Spinal cord (tissue), 10 donors: ENCODE measurements around the gene SELENOV. TPM values are rescaled to one million over a fixed set of nuclear protein-coding genes. Genes with fewer than 3 reads are reported as not detected.

ENCODE experiments used
- DNase-seq, 6 donors: peaks; one replicate each; pipeline versions ENCODE4 v3.0.0 to v3.0.0-alpha.2; 2013 to 2015; ENCODE audit warnings: low spot score in 6 of 6, low read depth in 4 of 6
- H3K27ac ChIP-seq: one replicate; pipeline ENCODE4 v1.5.1; 2013; ENCODE audit warnings: low read depth, low read length, control low read depth
- H3K27me3 ChIP-seq: one replicate; pipeline ENCODE4 v1.6.1; 2013; ENCODE audit warnings: low read length; ENCODE audit not compliant: control insufficient read depth, insufficient read depth
- H3K36me3 ChIP-seq: one replicate; pipeline ENCODE4 v1.6.1; 2013; ENCODE audit warnings: low read length; ENCODE audit not compliant: control insufficient read depth, insufficient read depth
- H3K4me1 ChIP-seq: one replicate; pipeline ENCODE4 v1.6.1; 2013; ENCODE audit warnings: low read length; ENCODE audit not compliant: control insufficient read depth, insufficient read depth
- H3K4me3 ChIP-seq: one replicate; pipeline ENCODE4 v1.5.1; 2013; ENCODE audit warnings: low read depth, low read length, control low read depth
- H3K9me3 ChIP-seq: one replicate; pipeline ENCODE4 v1.6.1; 2013; ENCODE audit warnings: low read length; ENCODE audit not compliant: control insufficient read depth, insufficient read depth
- WGBS: methylation state at CpG from one replicate; pipeline ENCODE4 v1.1.5; 2013; ENCODE audit warnings: missing lambda C conversion rate; ENCODE audit not compliant: insufficient coverage; 5-methylcytosine and 5-hydroxymethylcytosine counted together
- polyA plus RNA-seq, 2 donors: library from polyadenylated mRNA; unstranded; fragments of 120-200 nt; gene quantifications; one replicate each; pipeline ENCODE4 v1.2.1, GENCODE V29; 2013; ENCODE audit not compliant: insufficient read length in 2 of 2
- total RNA-seq, 2 donors: library from RNA; depleted of rRNA in 1 of 2; stranded (reverse); fragments of 120-200 nt in 1 of 2; fragments of >200 nt in 1 of 2; gene quantifications; one replicate each; pipeline versions ENCODE4 v1.2.3 to v1.2.4, GENCODE V29; 2013 to 2014
- donor health status: healthy.

SELENOV gene
- total and polyA plus RNA-seq, 4 donors = 0.54 to 1.7 (median 0.77) TPM; not detected in 1

DNA sequence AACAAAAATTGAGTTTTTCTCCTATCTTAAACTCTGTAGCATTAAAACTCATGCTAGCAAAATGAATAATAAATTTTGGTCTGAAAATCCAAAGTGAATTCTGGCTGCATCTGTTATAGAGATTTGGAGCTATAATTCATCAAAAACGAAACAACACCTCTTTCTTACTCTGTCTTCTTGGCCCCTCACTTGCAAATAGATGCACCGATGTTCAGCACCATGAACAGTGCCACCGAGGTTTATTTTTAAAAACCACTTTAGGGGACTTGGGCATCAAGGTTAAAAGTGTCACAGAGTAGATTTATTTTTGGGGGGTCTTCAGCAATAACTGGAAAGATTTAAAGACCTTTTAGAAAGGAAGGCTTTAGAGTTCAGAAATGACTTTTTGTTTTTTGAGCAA lies 51.1 kb downstream of the SELENOV start:
- Histone ChIP-seq H3K27me3 (no peaks in the 10 kb centered on the region), H3K36me3 (no peaks in the 10 kb centered on the region), H3K9me3 (no peaks in the 10 kb centered on the region), H3K27ac (no peak overlapping the region), H3K4me1 (no peaks in the 10 kb centered on the region), H3K4me3 (no peak overlapping the region)
- DNase-seq = no peak
- 60% methylated on average over 1 of the region's 3 CpGs for WGBS

DNA sequence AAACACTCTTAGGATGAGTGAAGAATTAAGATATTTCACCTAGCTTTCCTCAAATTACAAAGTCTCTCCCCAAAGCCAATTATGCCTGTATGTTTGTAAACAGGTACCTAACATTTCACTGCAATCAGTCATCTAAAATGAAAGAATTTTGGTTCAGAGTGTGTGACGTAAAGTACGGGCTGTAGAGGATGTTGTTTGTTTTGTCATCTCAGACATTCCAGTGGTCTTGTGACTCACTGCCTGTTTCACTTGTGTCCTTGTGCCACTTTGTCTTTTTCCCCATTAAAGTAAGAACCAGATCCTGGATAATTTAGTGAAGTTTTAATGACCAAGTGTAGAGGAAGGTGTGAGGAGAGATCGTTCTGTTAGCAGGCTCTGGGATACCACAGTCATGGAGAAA lies 53.7 kb downstream of the SELENOV start:
- Histone ChIP-seq H3K4me1 (no peaks in the 10 kb centered on the region), H3K9me3 (no peaks in the 10 kb centered on the region), H3K4me3 (no peak overlapping the region), H3K36me3 (no peaks in the 10 kb centered on the region), H3K27me3 (no peaks in the 10 kb centered on the region), H3K27ac (no peak overlapping the region)
- WGBS = no CpG with 5 or more reads among the region's 3 CpGs
- no peak for DNase-seq

Other genes starting within 250 kb of the SELENOV start
- not detected for gene IFNL2, start 246.7 kb upstream of the SELENOV start, total RNA-seq
- not detected for gene IFNL2, start 246.7 kb upstream of the SELENOV start, polyA plus RNA-seq
- not detected for gene IFNL1, start 218.7 kb upstream of the SELENOV start, total RNA-seq
- not detected for gene IFNL1, start 218.7 kb upstream of the SELENOV start, polyA plus RNA-seq
- 1 to 10 TPM; 2.2 to 5.3 TPM for gene LRFN1, start 194.3 kb upstream of the SELENOV start, total RNA-seq
- gene LRFN1, start 194.3 kb upstream of the SELENOV start, polyA plus RNA-seq = 10 to 100 TPM; 26.0 to 26.5 TPM
- 10 to 100 TPM; 16.8 to 21.0 TPM for gene GMFG, start 179.1 kb upstream of the SELENOV start, total RNA-seq
- gene GMFG, start 179.1 kb upstream of the SELENOV start, polyA plus RNA-seq = 10 to 100 TPM; 12.5 to 13.2 TPM
- 10 to 100 TPM; 25.8 to 66.2 TPM for gene SAMD4B, start 172.7 kb upstream of the SELENOV start, total RNA-seq
- gene SAMD4B, start 172.7 kb upstream of the SELENOV start, polyA plus RNA-seq = 100 to 1,000 TPM; 129 to 145 TPM
- 10 to 100 TPM; 21.2 to 47.9 TPM for gene PAF1, start 124.0 kb upstream of the SELENOV start, total RNA-seq
- gene PAF1, start 124.0 kb upstream of the SELENOV start, polyA plus RNA-seq = 10 to 100 TPM; 76.2 to 76.8 TPM
- 10 to 100 TPM; 17.8 to 40.3 TPM for gene MED29, start 123.8 kb upstream of the SELENOV start, total RNA-seq
- 10 to 100 TPM; 74.1 to 77.7 TPM for gene MED29, start 123.8 kb upstream of the SELENOV start, polyA plus RNA-seq
- 10 to 100 TPM in 1 of 2 donors, 1 to 10 TPM in 1; 9.8 to 23.7 TPM for gene ZFP36, start 108.3 kb upstream of the SELENOV start, total RNA-seq
- 10 to 100 TPM; 20.7 to 52.8 TPM for gene ZFP36, start 108.3 kb upstream of the SELENOV start, polyA plus RNA-seq
- gene PLEKHG2, start 102.5 kb upstream of the SELENOV start, total RNA-seq = 10 to 100 TPM; 14.2 to 36.9 TPM
- 10 to 100 TPM; 37.5 to 58.2 TPM for gene PLEKHG2, start 102.5 kb upstream of the SELENOV start, polyA plus RNA-seq
- 100 to 1,000 TPM in 1 of 2 donors, 10 to 100 TPM in 1; 32.0 to 159 TPM for gene RPS16, start 79.2 kb upstream of the SELENOV start, total RNA-seq
- gene RPS16, start 79.2 kb upstream of the SELENOV start, polyA plus RNA-seq = 100 to 1,000 TPM; 826 to 921 TPM
- 10 to 100 TPM; 35.9 to 80.9 TPM for gene SUPT5H, start 69.6 kb upstream of the SELENOV start, total RNA-seq
- 100 to 1,000 TPM; 143 to 158 TPM for gene SUPT5H, start 69.6 kb upstream of the SELENOV start, polyA plus RNA-seq
- 10 to 100 TPM; 48.4 to 59.5 TPM for gene TIMM50, start 34.3 kb upstream of the SELENOV start, total RNA-seq
- 100 to 1,000 TPM in 1 of 2 donors, 10 to 100 TPM in 1; 95.5 to 118 TPM for gene TIMM50, start 34.3 kb upstream of the SELENOV start, polyA plus RNA-seq
- 10 to 100 TPM in 1 of 2 donors, 1 to 10 TPM in 1; 8.3 to 16.8 TPM for gene DLL3, start 16.2 kb upstream of the SELENOV start, total RNA-seq
- 10 to 100 TPM; 46.3 to 56.0 TPM for gene DLL3, start 16.2 kb upstream of the SELENOV start, polyA plus RNA-seq
- gene EID2B, start 17.7 kb downstream of the SELENOV start, total RNA-seq = 10 to 100 TPM; 10.5 to 15.6 TPM
- gene EID2B, start 17.7 kb downstream of the SELENOV start, polyA plus RNA-seq = 10 to 100 TPM; 17.6 to 20.2 TPM
- 10 to 100 TPM; 15.8 to 17.1 TPM for gene EID2, start 25.0 kb downstream of the SELENOV start, total RNA-seq
- gene EID2, start 25.0 kb downstream of the SELENOV start, polyA plus RNA-seq = 10 to 100 TPM; 38.8 to 42.0 TPM
- under 1 TPM in 1 of 2 donors, not detected in 1; 0.28 TPM for gene LGALS13, start 87.4 kb downstream of the SELENOV start, total RNA-seq
- gene LGALS13, start 87.4 kb downstream of the SELENOV start, polyA plus RNA-seq = under 1 TPM in 1 of 2 donors, not detected in 1; 0.65 TPM
- gene LGALS16, start 140.8 kb downstream of the SELENOV start, total RNA-seq = not detected
- gene LGALS16, start 140.8 kb downstream of the SELENOV start, polyA plus RNA-seq = under 1 TPM; 0.69 to 0.70 TPM
- under 1 TPM in 1 of 2 donors, not detected in 1; 0.28 TPM for gene LGALS14, start 189.3 kb downstream of the SELENOV start, total RNA-seq
- gene LGALS14, start 189.3 kb downstream of the SELENOV start, polyA plus RNA-seq = under 1 TPM; 0.35 to 0.57 TPM
- gene CLC, start 222.9 kb downstream of the SELENOV start, total RNA-seq = 1 to 10 TPM; 1.2 to 8.4 TPM
- gene CLC, start 222.9 kb downstream of the SELENOV start, polyA plus RNA-seq = under 1 TPM; 0.51 to 0.82 TPM